Endodermal cell (in vitro differentiated cells): ENCODE measurements around the gene SEMA5A. TPM values are rescaled to one million over a fixed set of nuclear protein-coding genes. Genes with fewer than 3 reads are reported as not detected.

Experiments
- DNase-seq: peaks from one replicate; pipeline ENCODE4 v3.0.0-alpha.2; 2017
- H3K27ac ChIP-seq: 2 replicates; pipeline ENCODE4 v1.5.1; 2013; ENCODE audit warnings: mild to moderate bottlenecking, low read depth, low read length, moderate library complexity
- H3K27me3 ChIP-seq: 2 replicates; pipeline ENCODE4 v1.6.1; 2013; ENCODE audit warnings: mild to moderate bottlenecking, low read length, moderate library complexity; ENCODE audit not compliant: insufficient read depth, control insufficient read depth, poor library complexity, severe bottlenecking
- H3K36me3 ChIP-seq: 2 replicates; pipeline ENCODE4 v1.7.0; 2013; ENCODE audit warnings: mild to moderate bottlenecking, low read length, moderate library complexity; ENCODE audit not compliant: control insufficient read depth, insufficient read depth
- H3K4me1 ChIP-seq: one replicate; pipeline ENCODE4 v1.7.0; 2013; ENCODE audit warnings: low read length; ENCODE audit not compliant: control insufficient read depth, insufficient read depth
- H3K4me3 ChIP-seq: 2 replicates; pipeline ENCODE4 v1.5.1; 2013; ENCODE audit warnings: mild to moderate bottlenecking, low read length, moderate library complexity
- H3K9ac ChIP-seq: 2 replicates; pipeline ENCODE4 v1.6.1; 2013; ENCODE audit warnings: mild to moderate bottlenecking, low read length, moderate library complexity; ENCODE audit not compliant: poor library complexity, severe bottlenecking; ENCODE audit errors: extremely low read depth
- H3K9me3 ChIP-seq: 2 replicates; pipeline ENCODE4 v1.6.1; 2013; ENCODE audit warnings: mild to moderate bottlenecking, low read length, moderate library complexity; ENCODE audit not compliant: control insufficient read depth
- H3K27ac Mint-ChIP-seq: 2 replicates; pipeline ENCODE4 v1.8.0; 2020; ENCODE audit warnings: mixed read lengths
- H3K27me3 Mint-ChIP-seq: 2 replicates; pipeline ENCODE4 v1.8.0; 2021; ENCODE audit warnings: mild to moderate bottlenecking, mixed read lengths; ENCODE audit not compliant: insufficient read depth
- H3K36me3 Mint-ChIP-seq: 2 replicates; pipeline ENCODE4 v1.8.0; 2020; ENCODE audit warnings: low read depth, mixed read lengths
- H3K4me1 Mint-ChIP-seq: 2 replicates; pipeline ENCODE4 v1.8.0; 2020; ENCODE audit warnings: mixed read lengths
- H3K4me3 Mint-ChIP-seq: 2 replicates; pipeline ENCODE4 v1.8.0; 2020; ENCODE audit warnings: mild to moderate bottlenecking, moderate library complexity, mixed read lengths
- H3K9me3 Mint-ChIP-seq: 2 replicates; pipeline ENCODE4 v1.8.0; 2020; ENCODE audit warnings: mild to moderate bottlenecking, mixed read lengths
- WGBS, 2 experiments: methylation state at CpG; one replicate each; pipeline versions ENCODE4 v1.1.5 to v1.1.7; 2013; ENCODE audit warnings: missing lambda C conversion rate in 2 of 2, mixed read lengths in 1 of 2; ENCODE audit not compliant: insufficient coverage in 1 of 2, insufficient read length in 1 of 2; 5-methylcytosine and 5-hydroxymethylcytosine counted together
- total RNA-seq, 2 donors: library from RNA; stranded (reverse); fragmentation: NEBNext Ultra II Directional in 1 of 2; extraction: Animal tissue kit (Norgen Biotek cat#: 25700) in 1 of 2; gene quantifications; 2 replicates in 1 of 2; 3 replicates in 1 of 2; pipeline ENCODE4 v1.2.1, GENCODE V29; 2021
- TF ChIP-seq, protein P1 (sequence below): fragments of 200-600 bp; sonication (generic); conservative IDR thresholded peaks from 2 replicates; pipeline ENCODE4 v1.5.0; 2021; ENCODE audit warnings: antibody characterized with exemption, mild to moderate bottlenecking

The SEMA5A gene
- total RNA-seq, 2 donors from 2014 or later = 46.8 to 77.8 TPM

DNA sequence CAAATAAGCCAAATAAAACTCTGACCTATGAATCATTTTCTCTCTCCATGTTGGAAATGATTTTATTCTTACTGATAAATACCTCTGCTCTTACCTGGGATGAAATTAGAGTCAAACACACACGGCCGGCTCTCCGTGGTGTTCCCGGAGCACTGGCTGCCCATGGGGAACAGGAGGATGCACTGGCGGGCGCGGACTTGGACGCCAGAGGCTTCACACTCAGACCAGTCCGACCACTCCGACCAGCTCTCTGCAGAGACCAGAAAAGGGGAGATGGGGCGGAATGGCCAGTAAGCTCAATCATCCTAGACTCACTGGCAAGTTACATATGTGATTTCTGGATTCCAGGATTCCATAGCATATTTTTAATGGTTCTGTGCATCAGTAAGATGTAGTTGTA, 494.1 kb downstream of the SEMA5A start:
- peaks cover 39% of the 10 kb centered on the region for H3K4me1 Mint-ChIP-seq
- no peaks in the 10 kb centered on the region for H3K9me3 ChIP-seq
- peaks cover 60% of the 10 kb centered on the region for H3K36me3 ChIP-seq
- no peak overlapping the region for H3K27ac ChIP-seq
- no peaks in the 10 kb centered on the region for H3K9me3 Mint-ChIP-seq
- DNase-seq = no peak
- TF ChIP-seq, protein P1, sequence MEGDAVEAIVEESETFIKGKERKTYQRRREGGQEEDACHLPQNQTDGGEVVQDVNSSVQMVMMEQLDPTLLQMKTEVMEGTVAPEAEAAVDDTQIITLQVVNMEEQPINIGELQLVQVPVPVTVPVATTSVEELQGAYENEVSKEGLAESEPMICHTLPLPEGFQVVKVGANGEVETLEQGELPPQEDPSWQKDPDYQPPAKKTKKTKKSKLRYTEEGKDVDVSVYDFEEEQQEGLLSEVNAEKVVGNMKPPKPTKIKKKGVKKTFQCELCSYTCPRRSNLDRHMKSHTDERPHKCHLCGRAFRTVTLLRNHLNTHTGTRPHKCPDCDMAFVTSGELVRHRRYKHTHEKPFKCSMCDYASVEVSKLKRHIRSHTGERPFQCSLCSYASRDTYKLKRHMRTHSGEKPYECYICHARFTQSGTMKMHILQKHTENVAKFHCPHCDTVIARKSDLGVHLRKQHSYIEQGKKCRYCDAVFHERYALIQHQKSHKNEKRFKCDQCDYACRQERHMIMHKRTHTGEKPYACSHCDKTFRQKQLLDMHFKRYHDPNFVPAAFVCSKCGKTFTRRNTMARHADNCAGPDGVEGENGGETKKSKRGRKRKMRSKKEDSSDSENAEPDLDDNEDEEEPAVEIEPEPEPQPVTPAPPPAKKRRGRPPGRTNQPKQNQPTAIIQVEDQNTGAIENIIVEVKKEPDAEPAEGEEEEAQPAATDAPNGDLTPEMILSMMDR = no peak
- peaks cover 46% of the 10 kb centered on the region for H3K36me3 Mint-ChIP-seq
- no peaks in the 10 kb centered on the region for H3K27me3 Mint-ChIP-seq
- H3K9ac ChIP-seq = no peak overlapping the region
- no peak overlapping the region for H3K27ac Mint-ChIP-seq
- H3K4me3 Mint-ChIP-seq = no peak overlapping the region
- no peak overlapping the region for H3K4me3 ChIP-seq
- 95 to 96% methylated on average over 8 to 11 of the region's 11 CpGs for WGBS, 2 experiments
- no peaks in the 10 kb centered on the region for H3K27me3 ChIP-seq
- H3K4me1 ChIP-seq = peaks cover 26% of the 10 kb centered on the region

GRCh38 chr5:9047932-9048331, 497.9 kb downstream of the SEMA5A start:
- no peaks in the 10 kb centered on the region for H3K9me3 Mint-ChIP-seq
- peaks cover 18% of the 10 kb centered on the region for H3K4me1 Mint-ChIP-seq
- Histone ChIP-seq H3K36me3 (peaks cover 79% of the 10 kb centered on the region), H3K4me1 (peaks cover 6% of the 10 kb centered on the region), H3K27me3 (no peaks in the 10 kb centered on the region), H3K27ac (no peak overlapping the region), H3K9ac (no peak overlapping the region), H3K4me3 (no peak overlapping the region), H3K9me3 (no peaks in the 10 kb centered on the region)
- H3K27me3 Mint-ChIP-seq = no peaks in the 10 kb centered on the region
- TF ChIP-seq, protein P1 = no peak
- 92 to 96% methylated on average over 5 of the region's 5 CpGs for WGBS, 2 experiments
- no peak overlapping the region for H3K27ac Mint-ChIP-seq
- DNase-seq = no peak
- no peak overlapping the region for H3K4me3 Mint-ChIP-seq
- H3K36me3 Mint-ChIP-seq = peaks cover 55% of the 10 kb centered on the region

GRCh38 chr5:9046756-9047481, 499.0 kb downstream of the SEMA5A start:
- WGBS, 2 experiments = 90 to 95% methylated on average over 3 of the region's 3 CpGs
- Histone ChIP-seq H3K36me3 (peaks cover 85% of the 10 kb centered on the region), H3K9ac (no peak overlapping the region), H3K27me3 (no peaks in the 10 kb centered on the region), H3K9me3 (no peaks in the 10 kb centered on the region), H3K4me1 (peaks cover 3% of the 10 kb centered on the region), H3K4me3 (no peak overlapping the region), H3K27ac (no peak overlapping the region)
- no peaks in the 10 kb centered on the region for H3K9me3 Mint-ChIP-seq
- H3K4me3 Mint-ChIP-seq = no peak overlapping the region
- H3K27ac Mint-ChIP-seq = no peak overlapping the region
- no peaks in the 10 kb centered on the region for H3K27me3 Mint-ChIP-seq
- DNase-seq = no peak
- peaks cover 59% of the 10 kb centered on the region for H3K36me3 Mint-ChIP-seq
- peaks cover 9% of the 10 kb centered on the region for H3K4me1 Mint-ChIP-seq
- TF ChIP-seq, protein P1 = no peak
